ENCODE results near the gene PPP4R2.

DNA sequence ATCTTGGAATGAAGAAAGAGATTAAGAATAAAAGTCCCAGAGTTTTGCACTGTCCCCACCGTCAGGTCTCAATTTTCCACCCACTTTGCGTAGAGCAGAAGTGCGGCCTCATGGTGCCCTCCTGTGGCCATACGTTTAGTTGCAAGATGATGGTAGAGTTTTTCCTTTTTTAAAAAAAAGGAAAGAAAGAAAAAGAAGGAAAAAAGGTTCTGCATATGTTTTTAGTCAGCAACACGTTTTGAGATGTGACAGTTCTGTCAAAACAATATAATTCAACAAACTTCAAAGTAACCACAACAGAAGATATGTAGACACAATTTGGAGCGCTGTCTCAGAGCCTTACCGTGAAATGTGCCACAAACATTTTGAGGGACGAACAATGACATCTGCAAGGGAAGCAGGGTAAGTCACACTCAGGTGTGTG lies 89.5 kb downstream of the PPP4R2 start:
- TF ChIP-seq, protein P1, sequence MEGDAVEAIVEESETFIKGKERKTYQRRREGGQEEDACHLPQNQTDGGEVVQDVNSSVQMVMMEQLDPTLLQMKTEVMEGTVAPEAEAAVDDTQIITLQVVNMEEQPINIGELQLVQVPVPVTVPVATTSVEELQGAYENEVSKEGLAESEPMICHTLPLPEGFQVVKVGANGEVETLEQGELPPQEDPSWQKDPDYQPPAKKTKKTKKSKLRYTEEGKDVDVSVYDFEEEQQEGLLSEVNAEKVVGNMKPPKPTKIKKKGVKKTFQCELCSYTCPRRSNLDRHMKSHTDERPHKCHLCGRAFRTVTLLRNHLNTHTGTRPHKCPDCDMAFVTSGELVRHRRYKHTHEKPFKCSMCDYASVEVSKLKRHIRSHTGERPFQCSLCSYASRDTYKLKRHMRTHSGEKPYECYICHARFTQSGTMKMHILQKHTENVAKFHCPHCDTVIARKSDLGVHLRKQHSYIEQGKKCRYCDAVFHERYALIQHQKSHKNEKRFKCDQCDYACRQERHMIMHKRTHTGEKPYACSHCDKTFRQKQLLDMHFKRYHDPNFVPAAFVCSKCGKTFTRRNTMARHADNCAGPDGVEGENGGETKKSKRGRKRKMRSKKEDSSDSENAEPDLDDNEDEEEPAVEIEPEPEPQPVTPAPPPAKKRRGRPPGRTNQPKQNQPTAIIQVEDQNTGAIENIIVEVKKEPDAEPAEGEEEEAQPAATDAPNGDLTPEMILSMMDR (conservative IDR thresholded peaks at IDR 0.05) = peak; percentile 79
- TF ChIP-seq EZH2 (IDR thresholded peaks at IDR 0.05; ENCODE audit: low read depth) = no peak
